ENCODE data around the gene SUPT3H. TPM values are rescaled to one million over a fixed set of nuclear protein-coding genes. Genes with fewer than 3 reads are reported as not detected.
"Not testable (repeated sequence)": the region's sequence is repeated elsewhere in the genome, so short reads cannot be mapped to it uniquely, and the experiment has no call there.

The SUPT3H gene
- total RNA-seq, 1 donor, result 10.6 TPM

- no peak for TF ChIP-seq CTCF (IDR thresholded peaks at IDR 0.05; ENCODE audit: insufficient read depth, low read length)
- no peak for DNase-seq (ENCODE audit: low read depth)
- no peak overlapping the region for H3K4me3 ChIP-seq (ENCODE audit: low read depth, low read length)
Measured at GRCh38 chr6:45148278-45148677, 229.5 kb downstream of the SUPT3H start.

- not testable (repeated sequence) for DNase-seq (ENCODE audit: low read depth); H3K4me3 ChIP-seq (ENCODE audit: low read depth, low read length)
Measured at GRCh38 chr6:45145658-45146057, 232.1 kb downstream of the SUPT3H start.

GRCh38 chr6:45138765-45139164, 239.0 kb downstream of the SUPT3H start:
- H3K4me3 ChIP-seq (ENCODE audit: low read depth, low read length), result no peak overlapping the region
- DNase-seq (ENCODE audit: low read depth), result no peak
- TF ChIP-seq CTCF (IDR thresholded peaks at IDR 0.05; ENCODE audit: insufficient read depth, low read length), result no peak

GRCh38 chr6:45136495-45136894, 241.2 kb downstream of the SUPT3H start:
- no peak for TF ChIP-seq CTCF (IDR thresholded peaks at IDR 0.05; ENCODE audit: insufficient read depth, low read length)
- no peak for DNase-seq (ENCODE audit: low read depth)
- H3K4me3 ChIP-seq (ENCODE audit: low read depth, low read length), result no peak overlapping the region

- DNase-seq (ENCODE audit: low read depth), result no peak
- no peak overlapping the region for H3K4me3 ChIP-seq (ENCODE audit: low read depth, low read length)
- TF ChIP-seq CTCF (IDR thresholded peaks at IDR 0.05; ENCODE audit: insufficient read depth, low read length), result no peak
Measured at GRCh38 chr6:45132658-45133294, 245.0 kb downstream of the SUPT3H start.

GRCh38 chr6:45132059-45132458, 245.7 kb downstream of the SUPT3H start:
- H3K4me3 ChIP-seq (ENCODE audit: low read depth, low read length), result no peak overlapping the region
- no peak for TF ChIP-seq CTCF (IDR thresholded peaks at IDR 0.05; ENCODE audit: insufficient read depth, low read length)
- peak; percentile 35 for DNase-seq (ENCODE audit: low read depth)

- DNase-seq (ENCODE audit: low read depth), result no peak
- no peak for TF ChIP-seq CTCF (IDR thresholded peaks at IDR 0.05; ENCODE audit: insufficient read depth, low read length)
- H3K4me3 ChIP-seq (ENCODE audit: low read depth, low read length), result no peak overlapping the region
Measured at GRCh38 chr6:45129051-45129450, 248.7 kb downstream of the SUPT3H start.

Data from fibroblast of the aortic adventitia (primary cell).